LNCAP (cell line): ENCODE data around the gene TNK2.

Experiments used
- CTCF ChIP-seq: fragments of 450-650 bp; IDR thresholded peaks from 2 replicates; pipeline ENCODE4 v1.5.1; 2017; ENCODE audit warnings: mild to moderate bottlenecking

Gene TNK2

GRCh38 chr3:195847055-195847950 lies 61.0 kb downstream of the TNK2 start:
- no peak for TF ChIP-seq CTCF

GRCh38 chr3:195845483-195845882 lies 62.9 kb downstream of the TNK2 start:
- TF ChIP-seq CTCF: no peak

GRCh38 chr3:195844671-195845218 lies 63.6 kb downstream of the TNK2 start:
- TF ChIP-seq CTCF: no peak

GRCh38 chr3:195839260-195840010 lies 68.9 kb downstream of the TNK2 start:
- TF ChIP-seq CTCF: no peak

GRCh38 chr3:195838714-195839113 lies 69.6 kb downstream of the TNK2 start:
- no peak for TF ChIP-seq CTCF

- no peak for TF ChIP-seq CTCF
Measured at GRCh38 chr3:195836476-195837135, 71.7 kb downstream of the TNK2 start.

- TF ChIP-seq CTCF: no peak
Measured at GRCh38 chr3:195835791-195836190, 72.6 kb downstream of the TNK2 start.
